H1 (cell line): ENCODE data around the gene PCIF1. TPM values are rescaled to one million over a fixed set of nuclear protein-coding genes. Genes with fewer than 3 reads are reported as not detected.

Experiments
- CTCF ChIP-seq, 3 experiments: IDR thresholded peaks; 1 replicate in 2 of 3; 2 replicates in 1 of 3; pipeline versions ENCODE4 v1.5.1 to v1.6.1; 2011; ENCODE audit warnings: low read length in 3 of 3, mild to moderate bottlenecking in 3 of 3, inconsistent platforms in 2 of 3, low read depth in 1 of 3, moderate library complexity in 1 of 3; ENCODE audit not compliant: insufficient read depth in 1 of 3; ENCODE audit errors: control extremely low read depth in 1 of 3
- HDAC2 ChIP-seq, 2 experiments: fragments of 300-600 bp in 1 of 2; sonication (generic) in 1 of 2; IDR thresholded peaks; 2 replicates each; pipeline ENCODE4 v1.6.1; 2011 to 2012; ENCODE audit warnings: low read depth in 2 of 2, low read length in 2 of 2, mild to moderate bottlenecking in 2 of 2, moderate library complexity in 2 of 2, borderline replicate concordance in 1 of 2, inconsistent platforms in 1 of 2
- KDM5A ChIP-seq: fragments of 200-600 bp; IDR thresholded peaks from 2 replicates; pipeline ENCODE4 v1.7.1; 2012; ENCODE audit warnings: mild to moderate bottlenecking, low read length, inconsistent platforms, mixed read lengths
- MAFK ChIP-seq: IDR thresholded peaks from 2 replicates; pipeline ENCODE4 v1.6.1; 2012; ENCODE audit warnings: low read depth, mild to moderate bottlenecking, improper control_type of control experiment, low read length
- POLR2AphosphoS5 ChIP-seq: IDR thresholded peaks from 2 replicates; pipeline ENCODE4 v1.6.1; 2011; ENCODE audit warnings: low read depth, low read length
- SP1 ChIP-seq: IDR thresholded peaks from 2 replicates; pipeline ENCODE4 v1.6.1; 2011; ENCODE audit warnings: low read depth, low read length
- polyA plus RNA-seq, 7 experiments: library from polyadenylated mRNA; depleted of rRNA in 3 of 7; stranded (reverse) in 5 of 7; unstranded in 2 of 7; fragments of >200 nt in 5 of 7; fragments of 200-250 nt in 2 of 7; gene quantifications; 1 replicate in 5 of 7; 2 replicates in 1 of 7; 4 replicates in 1 of 7; pipeline versions ENCODE4 v1.2.1 to v1.2.3, GENCODE V29; 2011 to 2013; ENCODE audit warnings: missing spikeins in 2 of 7, mixed read lengths in 2 of 7
- total RNA-seq: library from RNA; stranded (reverse); fragmentation: NEBNext Ultra II Directional; extraction: Animal tissue kit (Norgen Biotek cat#: 25700); gene quantifications from 2 replicates; pipeline ENCODE4 v1.2.1, GENCODE V29; 2021
- TF ChIP-seq, protein P1 (sequence below): fragments of 300-600 bp; sonication (generic); IDR thresholded peaks from 2 replicates; pipeline ENCODE4 v1.7.1; 2012; ENCODE audit warnings: low read length, moderate library complexity, mild to moderate bottlenecking, inconsistent platforms; ENCODE audit not compliant: insufficient replicate concordance

PCIF1 gene
- total and polyA plus RNA-seq, 2 of the 8 experiments (the other 6 are each of a cell fraction or from before 2014, with no cell fraction given), result 30.3 to 30.6 TPM

DNA sequence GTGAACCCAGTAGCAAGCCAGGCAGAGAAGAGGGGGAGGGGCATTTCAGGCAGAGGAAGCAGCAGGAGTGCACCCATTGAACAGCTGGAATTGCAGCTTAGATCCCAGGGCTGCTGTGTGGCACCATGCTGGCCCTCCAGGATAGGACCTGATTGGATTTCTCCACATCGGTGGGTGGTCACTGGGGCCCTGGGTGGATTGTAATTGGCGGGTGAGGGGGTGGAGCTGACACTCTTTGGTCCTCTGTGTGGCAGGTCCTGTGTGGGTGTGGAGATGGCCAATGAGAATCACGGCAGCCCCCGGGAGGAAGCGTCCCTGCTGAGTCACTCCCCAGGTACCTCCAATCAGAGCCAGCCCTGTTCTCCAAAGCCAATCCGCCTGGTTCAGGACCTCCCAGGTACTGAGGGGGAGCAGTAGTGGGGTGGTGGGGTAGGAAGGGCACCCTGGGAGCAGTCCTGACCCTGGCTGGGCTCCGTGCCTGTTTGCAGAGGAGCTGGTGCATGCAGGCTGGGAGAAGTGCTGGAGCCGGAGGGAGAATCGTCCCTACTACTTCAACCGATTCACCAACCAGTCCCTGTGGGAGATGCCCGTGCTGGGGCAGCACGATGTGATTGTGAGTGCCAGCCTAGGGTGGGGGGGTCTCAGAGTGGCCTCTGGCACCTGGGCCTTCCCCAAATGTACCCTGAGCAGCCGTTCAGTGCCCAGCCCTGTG is 4.4 kb downstream of the PCIF1 start (continued):
- TF ChIP-seq, protein P1, sequence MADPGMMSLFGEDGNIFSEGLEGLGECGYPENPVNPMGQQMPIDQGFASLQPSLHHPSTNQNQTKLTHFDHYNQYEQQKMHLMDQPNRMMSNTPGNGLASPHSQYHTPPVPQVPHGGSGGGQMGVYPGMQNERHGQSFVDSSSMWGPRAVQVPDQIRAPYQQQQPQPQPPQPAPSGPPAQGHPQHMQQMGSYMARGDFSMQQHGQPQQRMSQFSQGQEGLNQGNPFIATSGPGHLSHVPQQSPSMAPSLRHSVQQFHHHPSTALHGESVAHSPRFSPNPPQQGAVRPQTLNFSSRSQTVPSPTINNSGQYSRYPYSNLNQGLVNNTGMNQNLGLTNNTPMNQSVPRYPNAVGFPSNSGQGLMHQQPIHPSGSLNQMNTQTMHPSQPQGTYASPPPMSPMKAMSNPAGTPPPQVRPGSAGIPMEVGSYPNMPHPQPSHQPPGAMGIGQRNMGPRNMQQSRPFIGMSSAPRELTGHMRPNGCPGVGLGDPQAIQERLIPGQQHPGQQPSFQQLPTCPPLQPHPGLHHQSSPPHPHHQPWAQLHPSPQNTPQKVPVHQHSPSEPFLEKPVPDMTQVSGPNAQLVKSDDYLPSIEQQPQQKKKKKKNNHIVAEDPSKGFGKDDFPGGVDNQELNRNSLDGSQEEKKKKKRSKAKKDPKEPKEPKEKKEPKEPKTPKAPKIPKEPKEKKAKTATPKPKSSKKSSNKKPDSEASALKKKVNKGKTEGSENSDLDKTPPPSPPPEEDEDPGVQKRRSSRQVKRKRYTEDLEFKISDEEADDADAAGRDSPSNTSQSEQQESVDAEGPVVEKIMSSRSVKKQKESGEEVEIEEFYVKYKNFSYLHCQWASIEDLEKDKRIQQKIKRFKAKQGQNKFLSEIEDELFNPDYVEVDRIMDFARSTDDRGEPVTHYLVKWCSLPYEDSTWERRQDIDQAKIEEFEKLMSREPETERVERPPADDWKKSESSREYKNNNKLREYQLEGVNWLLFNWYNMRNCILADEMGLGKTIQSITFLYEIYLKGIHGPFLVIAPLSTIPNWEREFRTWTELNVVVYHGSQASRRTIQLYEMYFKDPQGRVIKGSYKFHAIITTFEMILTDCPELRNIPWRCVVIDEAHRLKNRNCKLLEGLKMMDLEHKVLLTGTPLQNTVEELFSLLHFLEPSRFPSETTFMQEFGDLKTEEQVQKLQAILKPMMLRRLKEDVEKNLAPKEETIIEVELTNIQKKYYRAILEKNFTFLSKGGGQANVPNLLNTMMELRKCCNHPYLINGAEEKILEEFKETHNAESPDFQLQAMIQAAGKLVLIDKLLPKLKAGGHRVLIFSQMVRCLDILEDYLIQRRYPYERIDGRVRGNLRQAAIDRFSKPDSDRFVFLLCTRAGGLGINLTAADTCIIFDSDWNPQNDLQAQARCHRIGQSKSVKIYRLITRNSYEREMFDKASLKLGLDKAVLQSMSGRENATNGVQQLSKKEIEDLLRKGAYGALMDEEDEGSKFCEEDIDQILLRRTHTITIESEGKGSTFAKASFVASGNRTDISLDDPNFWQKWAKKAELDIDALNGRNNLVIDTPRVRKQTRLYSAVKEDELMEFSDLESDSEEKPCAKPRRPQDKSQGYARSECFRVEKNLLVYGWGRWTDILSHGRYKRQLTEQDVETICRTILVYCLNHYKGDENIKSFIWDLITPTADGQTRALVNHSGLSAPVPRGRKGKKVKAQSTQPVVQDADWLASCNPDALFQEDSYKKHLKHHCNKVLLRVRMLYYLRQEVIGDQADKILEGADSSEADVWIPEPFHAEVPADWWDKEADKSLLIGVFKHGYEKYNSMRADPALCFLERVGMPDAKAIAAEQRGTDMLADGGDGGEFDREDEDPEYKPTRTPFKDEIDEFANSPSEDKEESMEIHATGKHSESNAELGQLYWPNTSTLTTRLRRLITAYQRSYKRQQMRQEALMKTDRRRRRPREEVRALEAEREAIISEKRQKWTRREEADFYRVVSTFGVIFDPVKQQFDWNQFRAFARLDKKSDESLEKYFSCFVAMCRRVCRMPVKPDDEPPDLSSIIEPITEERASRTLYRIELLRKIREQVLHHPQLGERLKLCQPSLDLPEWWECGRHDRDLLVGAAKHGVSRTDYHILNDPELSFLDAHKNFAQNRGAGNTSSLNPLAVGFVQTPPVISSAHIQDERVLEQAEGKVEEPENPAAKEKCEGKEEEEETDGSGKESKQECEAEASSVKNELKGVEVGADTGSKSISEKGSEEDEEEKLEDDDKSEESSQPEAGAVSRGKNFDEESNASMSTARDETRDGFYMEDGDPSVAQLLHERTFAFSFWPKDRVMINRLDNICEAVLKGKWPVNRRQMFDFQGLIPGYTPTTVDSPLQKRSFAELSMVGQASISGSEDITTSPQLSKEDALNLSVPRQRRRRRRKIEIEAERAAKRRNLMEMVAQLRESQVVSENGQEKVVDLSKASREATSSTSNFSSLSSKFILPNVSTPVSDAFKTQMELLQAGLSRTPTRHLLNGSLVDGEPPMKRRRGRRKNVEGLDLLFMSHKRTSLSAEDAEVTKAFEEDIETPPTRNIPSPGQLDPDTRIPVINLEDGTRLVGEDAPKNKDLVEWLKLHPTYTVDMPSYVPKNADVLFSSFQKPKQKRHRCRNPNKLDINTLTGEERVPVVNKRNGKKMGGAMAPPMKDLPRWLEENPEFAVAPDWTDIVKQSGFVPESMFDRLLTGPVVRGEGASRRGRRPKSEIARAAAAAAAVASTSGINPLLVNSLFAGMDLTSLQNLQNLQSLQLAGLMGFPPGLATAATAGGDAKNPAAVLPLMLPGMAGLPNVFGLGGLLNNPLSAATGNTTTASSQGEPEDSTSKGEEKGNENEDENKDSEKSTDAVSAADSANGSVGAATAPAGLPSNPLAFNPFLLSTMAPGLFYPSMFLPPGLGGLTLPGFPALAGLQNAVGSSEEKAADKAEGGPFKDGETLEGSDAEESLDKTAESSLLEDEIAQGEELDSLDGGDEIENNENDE, result no peak
- TF ChIP-seq CTCF (IDR thresholded peaks at IDR 0.05; ENCODE audit: control extremely low read depth in 1 of 3, insufficient read depth in 1 of 3, low read depth in 1 of 3, low read length in 3 of 3) (no peak), POLR2AphosphoS5 (peak; percentile 82), SP1 (peak; percentile 46; the same call in 1 of the 2 replicates), MAFK (no peak), HDAC2 (IDR thresholded peaks at IDR 0.05; ENCODE audit: borderline replicate concordance in 1 of 2, low read depth in 2 of 2, low read length in 2 of 2) (peak in 1 of 2 experiments; percentile 71; a peak in 1 of 4 replicates), KDM5A (no peak)
